Karpas-422 (cell line): Measurements from ENCODE around the gene SLBP. TPM values are rescaled to one million over a fixed set of nuclear protein-coding genes. Genes with fewer than 3 reads are reported as not detected.
"Not testable (repeated sequence)": the region's sequence is repeated elsewhere in the genome, so short reads cannot be mapped to it uniquely, and the experiment has no call there.

Source experiments
- DNase-seq: peaks from one replicate; pipeline ENCODE4 v3.0.0-alpha.2; 2015
- H2AFZ ChIP-seq: fragments of 200-600 bp; sonication (generic); 2 replicates; pipeline ENCODE4 v1.6.1; 2014; ENCODE audit warnings: antibody characterized with exemption, low read length, mixed read lengths
- H3K27ac ChIP-seq: fragments of 200-600 bp; sonication (generic); 2 replicates; pipeline ENCODE4 v1.5.1; 2014; ENCODE audit warnings: mild to moderate bottlenecking, low read length, moderate library complexity
- H3K27me3 ChIP-seq: fragments of 200-600 bp; sonication (generic); 2 replicates; pipeline ENCODE4 v1.6.1; 2014; ENCODE audit warnings: low read length, mixed read lengths
- H3K36me3 ChIP-seq: fragments of 200-600 bp; sonication (generic); 2 replicates; pipeline ENCODE4 v1.6.1; 2014; ENCODE audit warnings: low read length, mixed read lengths; ENCODE audit not compliant: insufficient read depth
- H3K4me1 ChIP-seq: fragments of 200-600 bp; sonication (generic); 2 replicates; pipeline ENCODE4 v1.6.1; 2014; ENCODE audit warnings: mild to moderate bottlenecking, low read length, mixed read lengths
- H3K4me2 ChIP-seq: fragments of 200-600 bp; sonication (generic); 2 replicates; pipeline ENCODE4 v1.6.1; 2014; ENCODE audit warnings: low read length, low read depth, mild to moderate bottlenecking; ENCODE audit not compliant: poor library complexity, severe bottlenecking
- H3K4me3 ChIP-seq: fragments of 200-600 bp; sonication (generic); 2 replicates; pipeline ENCODE4 v1.5.1; 2014; ENCODE audit warnings: mild to moderate bottlenecking, antibody characterized with exemption, low read length, mixed read lengths
- H3K79me2 ChIP-seq: fragments of 200-600 bp; sonication (generic); 2 replicates; pipeline ENCODE4 v1.6.1; 2014; ENCODE audit warnings: mild to moderate bottlenecking, low read length, mixed read lengths
- H3K9ac ChIP-seq: fragments of 200-600 bp; sonication (generic); 2 replicates; pipeline ENCODE4 v1.6.0; 2014; ENCODE audit warnings: low read length
- H3K9me2 ChIP-seq: fragments of 200-600 bp; sonication (generic), shearing (Covaris generic); replicated peaks from 2 replicates; pipeline ENCODE4 v1.6.0; 2014; ENCODE audit warnings: mild to moderate bottlenecking, low read length, moderate library complexity; ENCODE audit not compliant: insufficient read depth
- H3K9me3 ChIP-seq: fragments of 300-700, 200-600 bp; sonication (generic); 2 replicates; pipeline ENCODE4 v1.6.1; 2014; ENCODE audit warnings: low read length, mixed read lengths
- H4K20me1 ChIP-seq: fragments of 200-600 bp; sonication (generic); 2 replicates; pipeline ENCODE4 v1.6.1; 2014; ENCODE audit warnings: mild to moderate bottlenecking, antibody characterized with exemption, low read length, low read depth; ENCODE audit not compliant: insufficient read depth
- total RNA-seq: library from RNA; depleted of rRNA; stranded (reverse); fragments of >200 nt; shearing (Covaris generic); gene quantifications from 2 replicates; pipeline ENCODE4 v1.2.3, GENCODE V29; 2014; ENCODE audit warnings: low replicate concordance

Gene SLBP
- total RNA-seq, 1 experiment from 2014 or later, result 82.1 TPM

DNA sequence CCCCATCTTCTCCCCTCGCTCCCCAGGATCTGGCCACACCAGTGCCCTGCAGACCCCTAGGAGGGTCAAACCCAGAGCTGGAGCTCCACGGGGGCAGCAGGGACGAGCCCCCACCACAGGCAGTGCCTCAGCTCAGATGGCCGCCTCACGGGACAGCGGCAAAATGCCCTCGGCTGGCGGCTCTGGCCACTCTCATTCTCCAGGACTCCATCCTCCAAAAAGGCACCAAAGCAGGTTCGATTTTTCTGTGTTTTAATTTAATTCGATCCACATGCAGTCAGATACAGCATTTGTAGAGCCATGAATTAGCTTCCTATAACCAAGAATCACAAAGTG lies 36.3 kb downstream of the SLBP start:
- Histone ChIP-seq H3K27ac (no peak overlapping the region), H3K4me3 (no peak overlapping the region), H3K79me2 (no peaks in the 10 kb centered on the region), H3K27me3 (no peaks in the 10 kb centered on the region), H3K9me2 (no peaks in the 10 kb centered on the region), H2AFZ (no peak overlapping the region), H3K9me3 (no peaks in the 10 kb centered on the region), H3K36me3 (no peaks in the 10 kb centered on the region), H3K4me1 (no peaks in the 10 kb centered on the region), H3K9ac (no peak overlapping the region), H3K4me2 (no peak overlapping the region), H4K20me1 (no peaks in the 10 kb centered on the region)
- DNase-seq, result no peak

DNA sequence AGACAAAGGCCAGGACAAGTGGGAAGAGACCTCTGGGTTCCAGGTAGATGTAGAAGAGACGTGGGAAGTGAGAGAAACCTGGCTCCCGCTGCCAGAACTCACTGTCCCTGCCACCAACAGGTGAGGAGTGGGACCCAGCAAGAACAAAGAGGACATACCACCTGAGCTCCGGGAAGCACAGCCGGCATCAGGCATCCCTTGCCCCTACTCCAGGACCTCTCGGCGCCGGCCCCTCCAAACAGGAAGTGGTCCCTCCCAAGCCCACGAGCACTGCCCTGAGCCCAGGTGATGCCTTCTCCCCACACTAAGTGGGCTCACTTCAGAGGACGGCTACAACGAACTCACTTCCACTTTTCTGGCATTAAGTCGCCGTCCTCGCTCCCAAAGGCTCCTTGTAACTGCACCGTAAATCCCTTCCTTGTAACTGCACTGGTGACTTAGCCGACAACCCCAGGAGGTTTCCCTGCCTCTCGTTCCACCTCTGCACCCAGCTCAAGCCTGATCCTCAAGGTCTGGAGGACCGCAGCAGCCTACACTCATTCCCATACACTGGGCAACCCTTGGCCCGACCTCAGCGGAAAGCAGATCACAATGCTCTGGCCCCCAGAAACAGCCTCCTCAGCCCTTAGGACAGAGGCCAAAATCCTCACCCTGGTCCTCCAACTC lies 36.9 kb downstream of the SLBP start:
- Histone ChIP-seq H3K9ac (no peak overlapping the region), H3K9me2 (no peaks in the 10 kb centered on the region), H2AFZ (no peak overlapping the region), H3K36me3 (no peaks in the 10 kb centered on the region), H4K20me1 (no peaks in the 10 kb centered on the region), H3K4me3 (no peak overlapping the region), H3K9me3 (no peaks in the 10 kb centered on the region), H3K79me2 (no peaks in the 10 kb centered on the region), H3K4me2 (no peak overlapping the region), H3K4me1 (no peaks in the 10 kb centered on the region), H3K27ac (no peak overlapping the region), H3K27me3 (no peaks in the 10 kb centered on the region)
- no peak for DNase-seq

DNA sequence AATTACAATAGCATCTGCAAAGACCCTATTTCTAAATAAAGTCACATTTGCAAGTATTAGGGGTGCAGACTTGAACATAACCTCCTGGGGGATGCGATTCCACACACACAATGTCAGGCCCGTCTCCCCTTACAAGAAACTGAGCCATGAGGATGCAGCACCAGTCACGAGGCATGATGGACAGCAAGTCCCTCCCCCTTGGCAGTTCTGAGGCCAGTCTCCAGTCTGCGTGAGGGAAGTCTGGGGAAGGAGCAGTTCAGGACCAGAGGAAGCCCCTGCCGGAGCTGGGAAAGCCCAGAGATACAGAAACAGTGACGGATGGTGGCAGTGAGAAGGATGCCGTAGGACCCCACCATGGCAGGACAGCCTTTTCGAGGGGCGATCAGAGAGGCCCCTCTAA lies 37.4 kb downstream of the SLBP start:
- Histone ChIP-seq H3K4me2 (no peak overlapping the region), H3K9me2 (no peaks in the 10 kb centered on the region), H3K4me3 (no peak overlapping the region), H3K9ac (no peak overlapping the region), H2AFZ (no peak overlapping the region), H4K20me1 (no peaks in the 10 kb centered on the region), H3K79me2 (no peaks in the 10 kb centered on the region), H3K27ac (no peak overlapping the region), H3K36me3 (no peaks in the 10 kb centered on the region), H3K4me1 (no peaks in the 10 kb centered on the region), H3K9me3 (no peaks in the 10 kb centered on the region), H3K27me3 (no peaks in the 10 kb centered on the region)
- no peak for DNase-seq

GRCh38 chr4:1673671-1674070 lies 38.4 kb downstream of the SLBP start:
- no peak for DNase-seq
- Histone ChIP-seq H4K20me1 (no peaks in the 10 kb centered on the region), H3K36me3 (no peaks in the 10 kb centered on the region), H3K9ac (no peak overlapping the region), H3K27ac (no peak overlapping the region), H3K79me2 (no peaks in the 10 kb centered on the region), H3K4me1 (no peaks in the 10 kb centered on the region), H2AFZ (no peak overlapping the region), H3K4me3 (no peak overlapping the region), H3K4me2 (no peak overlapping the region), H3K27me3 (no peaks in the 10 kb centered on the region), H3K9me2 (no peaks in the 10 kb centered on the region), H3K9me3 (no peaks in the 10 kb centered on the region)

DNA sequence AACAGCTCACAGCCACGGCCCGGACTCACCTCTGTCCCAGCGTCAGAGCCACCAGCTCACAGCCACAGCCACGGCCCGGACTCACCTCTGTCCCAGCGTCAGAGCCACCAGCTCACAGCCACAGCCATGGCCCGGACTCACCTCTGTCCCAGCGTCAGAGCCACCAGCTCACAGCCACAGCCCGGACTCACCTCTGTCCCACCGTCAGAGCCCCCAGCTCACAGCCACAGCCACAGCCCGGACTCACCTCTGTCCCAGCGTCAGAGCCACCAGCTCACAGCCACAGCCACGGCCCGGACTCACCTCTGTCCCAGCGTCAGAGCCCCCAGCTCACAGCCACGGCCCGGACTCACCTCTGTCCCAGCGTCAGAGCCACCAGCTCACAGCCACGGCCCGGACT lies 41.1 kb downstream of the SLBP start:
- not testable (repeated sequence) for H3K36me3 ChIP-seq, H3K4me3 ChIP-seq, H4K20me1 ChIP-seq, H3K27me3 ChIP-seq, H3K9ac ChIP-seq, H3K9me2 ChIP-seq, H3K4me1 ChIP-seq, H3K9me3 ChIP-seq, H2AFZ ChIP-seq, H3K4me2 ChIP-seq, DNase-seq, H3K27ac ChIP-seq, H3K79me2 ChIP-seq

GRCh38 chr4:1670279-1670678 lies 41.8 kb downstream of the SLBP start:
- no peak overlapping the region for H3K4me3 ChIP-seq
- H2AFZ ChIP-seq, result no peak overlapping the region
- H3K4me1 ChIP-seq, result no peaks in the 10 kb centered on the region
- no peak overlapping the region for H3K9ac ChIP-seq
- H3K27ac ChIP-seq, result no peak overlapping the region
- H3K9me2 ChIP-seq, result no peaks in the 10 kb centered on the region
- no peaks in the 10 kb centered on the region for H4K20me1 ChIP-seq
- no peaks in the 10 kb centered on the region for H3K36me3 ChIP-seq
- no peak overlapping the region for H3K4me2 ChIP-seq
- H3K27me3 ChIP-seq, result no peaks in the 10 kb centered on the region
- no peak for DNase-seq
- H3K79me2 ChIP-seq, result no peaks in the 10 kb centered on the region
- no peaks in the 10 kb centered on the region; the same call in 1 of the 2 replicates for H3K9me3 ChIP-seq

DNA sequence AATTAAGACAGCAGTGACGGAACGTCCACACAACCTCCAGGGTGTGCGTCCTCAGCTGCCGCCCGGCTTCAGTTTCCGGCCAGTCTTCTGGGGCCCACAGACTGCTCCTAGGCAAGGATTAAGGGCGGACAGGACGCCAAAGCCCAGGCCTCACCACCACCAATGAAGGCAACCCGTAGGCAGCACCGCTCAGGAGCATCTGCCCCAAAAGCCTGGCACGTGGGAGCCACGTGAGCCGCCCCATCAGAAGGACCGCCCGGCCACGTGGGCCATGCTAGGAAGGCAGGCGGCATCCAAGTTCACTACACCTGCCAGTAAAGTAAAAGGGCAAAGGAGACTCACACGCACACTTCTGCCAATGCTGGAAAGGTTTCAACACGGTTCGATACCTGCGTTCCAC lies 42.3 kb downstream of the SLBP start:
- H3K36me3 ChIP-seq, result no peaks in the 10 kb centered on the region
- H2AFZ ChIP-seq, result no peak overlapping the region
- H3K9me2 ChIP-seq, result no peaks in the 10 kb centered on the region
- H3K9ac ChIP-seq, result no peak overlapping the region
- no peak for DNase-seq
- H3K27me3 ChIP-seq, result no peaks in the 10 kb centered on the region
- no peak overlapping the region for H3K27ac ChIP-seq
- H3K4me1 ChIP-seq, result no peaks in the 10 kb centered on the region
- H3K9me3 ChIP-seq, result no peaks in the 10 kb centered on the region; the same call in 1 of the 2 replicates
- no peak overlapping the region for H3K4me3 ChIP-seq
- H3K4me2 ChIP-seq, result no peak overlapping the region
- no peaks in the 10 kb centered on the region for H3K79me2 ChIP-seq
- no peaks in the 10 kb centered on the region for H4K20me1 ChIP-seq

DNA sequence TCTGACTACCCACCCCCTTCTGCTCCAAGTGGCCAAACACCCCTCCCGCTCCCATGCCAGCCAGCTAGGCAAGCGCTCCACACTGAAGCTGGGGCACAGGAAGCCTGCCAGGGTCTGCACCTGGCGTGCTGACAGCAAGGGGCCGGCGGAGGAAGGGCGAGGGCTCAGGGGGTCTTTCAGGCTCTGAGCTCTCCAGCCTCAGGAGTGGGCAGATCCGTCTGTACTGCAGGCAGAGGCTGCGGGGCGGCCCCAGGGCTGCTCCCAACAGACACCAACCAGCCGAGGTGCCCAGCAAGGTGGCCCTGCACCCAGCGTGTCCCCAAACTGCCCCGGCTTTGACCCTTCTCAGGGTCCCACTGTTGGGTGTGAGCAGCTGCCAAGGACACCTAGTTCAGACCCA lies 42.8 kb downstream of the SLBP start:
- Histone ChIP-seq H3K4me2 (no peak overlapping the region), H3K9me2 (no peaks in the 10 kb centered on the region), H3K4me1 (no peaks in the 10 kb centered on the region), H3K79me2 (no peaks in the 10 kb centered on the region), H3K9me3 (no peaks in the 10 kb centered on the region; the same call in 1 of the 2 replicates), H4K20me1 (no peaks in the 10 kb centered on the region), H3K4me3 (no peak overlapping the region), H2AFZ (no peak overlapping the region), H3K36me3 (no peaks in the 10 kb centered on the region), H3K9ac (no peak overlapping the region), H3K27ac (no peak overlapping the region), H3K27me3 (no peaks in the 10 kb centered on the region)
- DNase-seq, result no peak

GRCh38 chr4:1668488-1668840 lies 43.7 kb downstream of the SLBP start:
- Histone ChIP-seq H3K79me2 (no peaks in the 10 kb centered on the region), H3K4me1 (no peaks in the 10 kb centered on the region), H3K9me3 (no peaks in the 10 kb centered on the region; the same call in 1 of the 2 replicates), H3K27me3 (no peaks in the 10 kb centered on the region), H3K9ac (no peak overlapping the region), H3K36me3 (no peaks in the 10 kb centered on the region), H3K27ac (no peak overlapping the region), H4K20me1 (no peaks in the 10 kb centered on the region), H3K9me2 (no peaks in the 10 kb centered on the region), H3K4me3 (no peak overlapping the region), H2AFZ (no peak overlapping the region), H3K4me2 (no peak overlapping the region)
- DNase-seq, result no peak
